AG10803 (cell line): Measurements from ENCODE around the gene CDV3.
"Not testable (repeated sequence)": the region's sequence is repeated elsewhere in the genome, so short reads cannot be mapped to it uniquely, and the experiment has no call there.

Source experiments
- DNase-seq: peaks from one replicate; pipeline ENCODE4 v3.0.0; 2010; ENCODE audit warnings: low read depth
- H3K4me3 ChIP-seq: 2 replicates; pipeline ENCODE4 v1.5.1; 2011; ENCODE audit warnings: mild to moderate bottlenecking, low read length, control low read depth
- CTCF ChIP-seq: conservative IDR thresholded peaks from 2 replicates; pipeline ENCODE4 v1.5.1; 2011; ENCODE audit warnings: mild to moderate bottlenecking, low read length, control low read depth, inconsistent platforms

The CDV3 gene

GRCh38 chr3:133573629-133574194, at the start of gene CDV3:
CDV3 (plus strand) TSS chr3:133573686; CDS start chr3:133574045, 359 bp downstream.
- H3K4me3 ChIP-seq: peak within 1 kb of the TSS; percentile 93
- no peak for DNase-seq
- TF ChIP-seq CTCF: no peak

GRCh38 chr3:133523758-133524157, 49.7 kb upstream of the CDV3 start:
- not testable (repeated sequence) for DNase-seq, H3K4me3 ChIP-seq

GRCh38 chr3:133525435-133525834, 48.1 kb upstream of the CDV3 start:
- no peak for DNase-seq
- no peak for TF ChIP-seq CTCF
- H3K4me3 ChIP-seq: no peak overlapping the region

GRCh38 chr3:133527081-133527715, 46.3 kb upstream of the CDV3 start:
- H3K4me3 ChIP-seq: no peak overlapping the region
- peak; percentile 37 for DNase-seq
- TF ChIP-seq CTCF: no peak

GRCh38 chr3:133529809-133530208, 43.7 kb upstream of the CDV3 start:
- H3K4me3 ChIP-seq: no peak overlapping the region
- TF ChIP-seq CTCF: no peak
- no peak for DNase-seq

- H3K4me3 ChIP-seq: no peak overlapping the region
- no peak for TF ChIP-seq CTCF
- DNase-seq: peak; percentile 84
Observed at GRCh38 chr3:133531981-133532380, 41.5 kb upstream of the CDV3 start.

- no peak overlapping the region for H3K4me3 ChIP-seq
- no peak for TF ChIP-seq CTCF
- DNase-seq: peak; percentile 41
Observed at GRCh38 chr3:133532951-133533350, 40.5 kb upstream of the CDV3 start.
